GM13976 (cell line): Measurements from ENCODE around the gene MUC13.
A peak's percentile ranks its signal among the peaks of the same experiment; 100 is the strongest.

Source experiments
- DNase-seq: peaks from one replicate; pipeline ENCODE4 v3.0.0; 2012; ENCODE audit warnings: low spot score
- in situ Hi-C: fragments of 300-500 bp; cut with MboI; formaldehyde crosslinking; loops from one replicate; pipeline ENCODE4 v1.12.0; 2022; ENCODE audit warnings: low sequenced_read_pairs, mixed read lengths, inconsistent platforms; ENCODE audit not compliant: unreplicated experiment
- TF ChIP-seq, protein P1 (sequence below): IDR thresholded peaks from 2 replicates; pipeline ENCODE4 v1.5.1; 2012; ENCODE audit warnings: borderline replicate concordance, mild to moderate bottlenecking; ENCODE audit not compliant: insufficient read depth; ENCODE audit errors: extremely low read depth, missing control alignments, control extremely low read depth

Gene MUC13

DNA sequence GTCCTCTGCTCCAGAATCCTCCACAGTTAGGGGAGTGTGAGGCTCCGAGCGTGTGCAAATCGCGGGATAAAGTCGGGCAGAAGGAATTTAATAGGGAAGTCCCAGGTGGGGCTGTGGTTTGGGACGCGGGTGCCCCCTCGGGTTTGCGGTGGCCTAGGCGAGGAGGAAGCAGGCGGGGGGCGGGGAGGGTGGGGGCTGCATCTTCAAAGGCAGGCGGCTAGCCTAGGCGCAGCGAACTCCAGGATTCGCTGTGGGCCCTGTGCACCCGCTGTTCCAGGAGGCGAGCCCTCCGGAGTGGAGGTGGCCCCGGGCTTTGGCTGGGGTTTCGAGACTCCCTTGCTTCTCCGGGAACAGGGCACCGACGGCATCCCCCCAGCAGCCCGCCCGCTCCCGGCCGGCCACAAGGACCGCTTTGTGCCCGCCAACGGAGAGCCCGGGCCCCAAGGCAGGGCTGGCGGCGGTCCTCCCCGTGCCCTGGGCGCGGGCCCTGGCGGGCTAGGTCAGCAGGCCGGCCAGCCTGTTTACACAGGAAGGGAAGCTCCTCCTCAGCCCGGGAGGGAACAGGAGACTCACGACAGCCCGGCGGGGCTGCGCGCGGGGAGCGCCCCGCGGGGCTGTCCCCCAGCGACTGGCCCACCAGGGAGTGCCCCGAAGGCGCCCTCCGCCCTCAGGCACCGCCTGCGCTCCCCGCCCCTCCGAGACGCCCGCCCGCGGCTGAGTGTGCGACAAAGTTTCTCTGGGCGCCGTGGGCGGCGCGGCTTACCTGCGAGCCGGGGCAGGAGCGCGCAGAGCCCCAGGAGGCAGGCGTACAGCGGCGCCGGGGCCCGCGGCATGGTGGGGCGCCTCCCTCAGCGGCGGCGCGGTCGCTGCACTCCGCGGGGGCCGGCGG lies 48.1 kb downstream of the MUC13 start:
- TF ChIP-seq, protein P1, sequence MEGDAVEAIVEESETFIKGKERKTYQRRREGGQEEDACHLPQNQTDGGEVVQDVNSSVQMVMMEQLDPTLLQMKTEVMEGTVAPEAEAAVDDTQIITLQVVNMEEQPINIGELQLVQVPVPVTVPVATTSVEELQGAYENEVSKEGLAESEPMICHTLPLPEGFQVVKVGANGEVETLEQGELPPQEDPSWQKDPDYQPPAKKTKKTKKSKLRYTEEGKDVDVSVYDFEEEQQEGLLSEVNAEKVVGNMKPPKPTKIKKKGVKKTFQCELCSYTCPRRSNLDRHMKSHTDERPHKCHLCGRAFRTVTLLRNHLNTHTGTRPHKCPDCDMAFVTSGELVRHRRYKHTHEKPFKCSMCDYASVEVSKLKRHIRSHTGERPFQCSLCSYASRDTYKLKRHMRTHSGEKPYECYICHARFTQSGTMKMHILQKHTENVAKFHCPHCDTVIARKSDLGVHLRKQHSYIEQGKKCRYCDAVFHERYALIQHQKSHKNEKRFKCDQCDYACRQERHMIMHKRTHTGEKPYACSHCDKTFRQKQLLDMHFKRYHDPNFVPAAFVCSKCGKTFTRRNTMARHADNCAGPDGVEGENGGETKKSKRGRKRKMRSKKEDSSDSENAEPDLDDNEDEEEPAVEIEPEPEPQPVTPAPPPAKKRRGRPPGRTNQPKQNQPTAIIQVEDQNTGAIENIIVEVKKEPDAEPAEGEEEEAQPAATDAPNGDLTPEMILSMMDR, result no peak
- DNase-seq, result peak; percentile 67
- in situ Hi-C loops, result no loop called here

DNA sequence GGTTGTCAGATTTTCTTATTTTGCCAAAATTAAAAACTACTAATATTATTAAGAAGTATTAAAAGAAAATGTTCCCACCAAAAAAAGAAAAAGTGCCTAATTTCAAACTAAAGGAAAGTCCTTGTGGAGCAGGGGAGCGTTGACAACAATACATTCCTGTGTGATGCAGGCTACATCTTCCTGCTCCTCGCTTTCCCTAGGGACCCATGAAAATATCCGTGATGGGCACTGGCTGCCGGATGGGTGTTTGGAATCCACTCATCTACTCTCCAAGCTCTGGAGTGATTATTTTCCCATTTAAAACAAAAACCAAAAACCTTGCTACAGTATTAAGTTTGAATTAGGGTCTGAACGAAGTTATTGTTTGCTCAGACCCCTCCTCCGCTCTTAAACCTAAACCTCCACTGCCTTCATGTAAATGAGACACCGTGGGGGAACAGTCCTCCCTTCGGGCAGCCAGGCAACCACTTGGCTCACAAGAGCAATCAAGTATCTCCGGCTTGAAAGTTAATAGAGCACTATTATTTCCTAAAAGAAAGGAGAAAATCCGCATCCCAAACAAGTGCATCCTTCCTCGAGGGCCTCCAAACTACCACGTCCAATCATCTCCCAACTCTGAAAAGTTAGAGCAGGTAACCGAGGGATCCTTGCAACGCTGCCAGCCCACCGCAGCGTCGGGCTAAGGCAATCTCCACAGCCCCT lies 48.9 kb downstream of the MUC13 start:
- DNase-seq, result no peak
- TF ChIP-seq, protein P1, result no peak
- in situ Hi-C loops, result no loop called here

DNA sequence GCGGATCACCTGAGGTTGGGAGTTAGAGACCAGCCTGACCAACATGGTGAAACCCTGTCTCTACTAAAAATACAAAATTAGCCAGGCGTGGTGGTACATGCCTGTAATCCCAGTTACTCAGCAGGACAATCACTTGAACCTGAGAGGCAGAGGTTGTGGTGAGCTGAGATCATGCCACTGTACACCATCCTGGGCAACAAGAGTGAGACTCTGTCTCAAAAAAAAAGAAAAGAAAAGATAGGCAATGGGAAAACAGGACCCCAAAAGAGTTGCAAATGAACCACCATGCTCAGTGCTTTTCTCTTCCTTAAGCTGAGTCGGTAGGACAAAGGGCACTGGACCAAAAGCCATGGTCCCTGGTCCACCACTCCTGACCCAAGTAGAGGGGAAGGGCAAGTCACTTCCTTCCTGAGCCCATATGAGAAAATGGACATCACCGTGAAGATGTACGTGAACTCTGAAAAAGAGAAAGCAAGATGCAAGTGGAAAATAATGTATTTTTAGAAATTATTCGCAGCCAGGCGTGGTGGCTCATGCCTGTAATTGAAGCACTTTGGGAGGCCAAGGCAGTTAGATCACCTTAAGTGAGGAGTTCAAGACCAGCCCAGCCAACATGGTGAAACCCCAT lies 50.0 kb downstream of the MUC13 start:
- in situ Hi-C loops, result no loop called here
- DNase-seq, result no peak
- TF ChIP-seq, protein P1, result no peak

DNA sequence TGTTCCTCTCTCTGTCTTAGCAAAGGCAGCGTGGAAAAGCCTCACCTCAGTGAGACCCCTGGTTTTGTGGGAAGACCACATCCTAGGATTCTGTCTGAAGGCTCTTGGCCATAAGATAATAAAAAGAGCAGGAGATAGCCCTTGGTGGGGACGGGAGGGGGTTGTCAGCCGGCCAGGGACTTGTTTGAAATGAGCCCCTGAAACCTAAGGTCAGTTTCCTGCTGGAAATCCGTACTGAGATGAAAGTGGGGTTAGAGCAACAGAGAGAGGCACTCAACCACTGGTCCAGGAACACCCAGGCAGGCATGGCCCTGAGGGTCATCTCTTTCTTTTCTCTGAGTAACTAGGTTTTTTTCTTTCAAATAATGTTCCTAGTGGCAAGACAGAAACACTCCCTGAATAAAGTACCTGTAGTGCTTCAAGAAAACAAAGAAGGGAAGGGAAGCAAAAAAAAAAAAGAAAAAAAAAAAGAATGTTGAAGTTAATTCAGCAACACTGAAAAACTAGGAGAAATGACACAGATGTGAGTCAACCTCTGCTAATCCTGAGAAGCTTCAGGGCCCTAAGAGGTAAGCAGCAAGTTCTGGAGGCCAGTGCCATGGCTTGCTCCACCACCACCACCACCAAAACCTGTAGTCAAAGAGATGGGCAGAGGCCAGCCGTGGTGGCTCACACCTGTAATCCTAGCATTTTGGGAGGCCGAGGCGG lies 50.6 kb downstream of the MUC13 start:
- TF ChIP-seq, protein P1, result no peak
- in situ Hi-C loops, result no loop called here
- no peak for DNase-seq

DNA sequence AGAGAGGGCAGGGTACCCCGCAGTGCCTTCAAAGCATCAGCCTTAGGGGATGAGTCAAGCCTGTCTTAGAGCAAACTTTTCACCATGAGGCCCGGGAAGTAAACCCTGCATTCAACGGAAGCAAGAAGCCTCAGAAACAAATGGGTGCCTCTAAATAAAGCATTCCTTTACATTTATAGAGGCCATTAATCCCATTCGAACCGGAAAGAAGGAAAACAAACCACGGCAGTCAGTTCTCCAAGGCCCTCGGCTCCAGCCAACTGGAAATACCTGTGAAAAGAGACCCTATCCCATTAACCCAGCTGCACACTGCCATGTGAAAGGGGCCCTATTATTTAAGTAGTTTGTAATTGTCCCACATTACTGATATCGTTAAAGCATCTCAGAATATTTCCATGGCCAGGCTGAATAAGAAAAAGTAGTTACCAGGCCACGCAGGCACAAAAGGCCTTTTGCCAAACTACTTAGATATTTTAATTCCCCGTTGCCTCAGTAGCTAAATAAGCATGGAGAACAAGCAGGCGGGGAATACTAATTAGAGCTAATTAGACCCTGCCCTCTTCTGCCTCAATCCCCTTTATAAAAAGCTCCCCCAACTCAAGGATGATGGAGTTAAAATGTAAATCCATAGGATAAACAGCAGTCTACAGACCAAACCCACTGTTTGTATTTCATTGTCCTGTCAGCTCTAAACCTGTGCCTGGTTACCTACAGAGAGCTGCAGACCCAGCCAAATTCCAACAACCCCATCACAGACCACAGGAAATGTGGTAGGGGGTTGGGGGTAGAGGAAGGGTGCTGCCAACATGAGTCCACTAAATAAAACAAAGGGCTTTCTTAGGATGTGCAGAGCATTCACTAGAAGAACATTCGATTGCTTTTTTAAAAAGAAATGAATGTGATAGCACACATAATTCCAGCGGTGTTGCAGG lies 51.5 kb downstream of the MUC13 start:
- DNase-seq, result no peak
- TF ChIP-seq, protein P1, result no peak
- in situ Hi-C loops, result no loop called here
